WTC11 (cell line): ENCODE data around the gene HOXB3. TPM values are rescaled to one million over a fixed set of nuclear protein-coding genes. Genes with fewer than 3 reads are reported as not detected.

Experiments
- ATAC-seq: fragments of 200-7000 bp; cut with Tn5 transposase; 2 replicates; pipeline ENCODE4 v1.10.0; 2021; ENCODE audit warnings: mild to moderate bottlenecking, moderate library complexity
- CTCF ChIA-PET: fragments of 300-600 bp; sonication (Branson Sonifier 250); formaldehyde crosslinking; loops from one replicate; lab custom pipeline; 2021; ENCODE audit warnings: antibody characterized with exemption; lab: Charles Lee
- POLR2A ChIA-PET: fragments of 350-600 bp; sonication (Branson Sonifier 250); formaldehyde crosslinking; loops from one replicate; lab custom pipeline; 2021; ENCODE audit warnings: antibody characterized with exemption; lab: Charles Lee
- DNase-seq: peaks from one replicate; pipeline ENCODE4 v3.0.0; 2021; ENCODE audit warnings: low spot score
- H3K27ac Mint-ChIP-seq: 2 replicates; pipeline ENCODE4 v1.8.0; 2021; ENCODE audit warnings: mixed read lengths
- H3K27me3 Mint-ChIP-seq: 2 replicates; pipeline ENCODE4 v1.8.0; 2021; ENCODE audit warnings: low read depth, mild to moderate bottlenecking, moderate library complexity, mixed read lengths
- H3K36me3 Mint-ChIP-seq: 2 replicates; pipeline ENCODE4 v1.8.0; 2021; ENCODE audit warnings: mixed read lengths
- H3K4me1 Mint-ChIP-seq: 2 replicates; pipeline ENCODE4 v1.8.0; 2022; ENCODE audit warnings: mixed read lengths
- H3K4me3 Mint-ChIP-seq: 2 replicates; pipeline ENCODE4 v1.8.0; 2021; ENCODE audit warnings: mild to moderate bottlenecking, moderate library complexity, mixed read lengths
- H3K9me3 Mint-ChIP-seq: 2 replicates; pipeline ENCODE4 v1.8.0; 2021; ENCODE audit warnings: mixed read lengths
- AFF4 ChIP-seq: sonication (generic); formaldehyde crosslinking; IDR thresholded peaks from 2 replicates; pipeline ENCODE4 v1.8.1; 2023; ENCODE audit warnings: mild to moderate bottlenecking, missing genetic modification reagents, borderline replicate concordance
- AR ChIP-seq: fragments of 250-450 bp; sonication (Bioruptor Pico); IDR thresholded peaks from 2 replicates; pipeline ENCODE4 v1.9.0; 2021; ENCODE audit warnings: mild to moderate bottlenecking
- E2F5 ChIP-seq: sonication (generic); formaldehyde crosslinking; IDR thresholded peaks from 2 replicates; pipeline ENCODE4 v1.8.1; 2022; ENCODE audit warnings: mild to moderate bottlenecking, moderate library complexity, missing genetic modification reagents
- JUN ChIP-seq: sonication (generic); formaldehyde crosslinking; IDR thresholded peaks from 2 replicates; pipeline ENCODE4 v1.8.0; 2023; ENCODE audit warnings: mild to moderate bottlenecking, missing genetic modification reagents
- MLX ChIP-seq: sonication (generic); formaldehyde crosslinking; IDR thresholded peaks from 2 replicates; pipeline ENCODE4 v1.8.1; 2023; ENCODE audit warnings: mild to moderate bottlenecking, missing genetic modification reagents, moderate library complexity
- ZBTB21 ChIP-seq: sonication (generic); formaldehyde crosslinking; IDR thresholded peaks from 2 replicates; pipeline ENCODE4 v1.8.1; 2023; ENCODE audit warnings: mild to moderate bottlenecking, missing genetic modification reagents, borderline replicate concordance
- ZNF281 ChIP-seq: sonication (generic); formaldehyde crosslinking; IDR thresholded peaks from 2 replicates; pipeline ENCODE4 v1.8.0; 2023; ENCODE audit warnings: mild to moderate bottlenecking, missing genetic modification reagents
- ZNF396 ChIP-seq: fragments of 250-450 bp; sonication (Bioruptor Pico); IDR thresholded peaks from 2 replicates; pipeline ENCODE4 v1.8.0; 2021; ENCODE audit warnings: mild to moderate bottlenecking, moderate library complexity, borderline replicate concordance
- ZNF425 ChIP-seq: fragments of 250-450 bp; sonication (Bioruptor Pico); conservative IDR thresholded peaks from 2 replicates; pipeline ENCODE4 v1.9.0; 2021; ENCODE audit warnings: mild to moderate bottlenecking
- total RNA-seq: library from RNA; stranded (reverse); gene quantifications from 3 replicates; pipeline ENCODE4 v1.2.3, GENCODE V29; 2021

Gene HOXB3
- total RNA-seq, 1 experiment from 2014 or later = 0.09 TPM

- ChIA-PET CTCF (interaction anchor here (0.7 to 2.2 kb wide), 7 partner anchors 9 to 253 kb away, joined by 3 to 9 read pairs (median 4); no protein-coding TSS in a partner anchor), POLR2A (no interaction called here)
- H3K27ac Mint-ChIP-seq = no peak overlapping the region
These were observed 41.9 kb upstream of the HOXB3 start for GRCh38 chr17:48631693-48632578.

More at GRCh38 chr17:48631693-48632578, 41.9 kb upstream of the HOXB3 start:
- TF ChIP-seq JUN (no peak), MLX (no peak), ZNF425 (no peak), ZNF396 (CRISPR knock-in tag) (no peak), ZNF281 (CRISPR knock-in tag) (no peak), AR (CRISPR knock-in tag) (no peak), ZBTB21 (CRISPR knock-in tag) (no peak), AFF4 (CRISPR knock-in tag) (no peak), E2F5 (CRISPR knock-in tag) (no peak)
- TF ChIP-seq, all 79 proteins: peak for 0
- no peak for DNase-seq
- H3K4me3 Mint-ChIP-seq = no peak overlapping the region
- ATAC-seq = no peak
- no peaks in the 10 kb centered on the region for H3K9me3 Mint-ChIP-seq
- H3K36me3 Mint-ChIP-seq = no peaks in the 10 kb centered on the region; the same call in 1 of the 2 replicates
- peaks cover 100% of the 10 kb centered on the region; the same call in 1 of the 2 replicates for H3K27me3 Mint-ChIP-seq
- peaks cover 18% of the 10 kb centered on the region for H3K4me1 Mint-ChIP-seq
